AG09309 (cell line): ENCODE data around the gene WDR91.
A peak's percentile ranks its signal among the peaks of the same experiment; 100 is the strongest.

Source experiments
- DNase-seq: peaks from one replicate; pipeline ENCODE4 v3.0.0-alpha.2; 2010; ENCODE audit warnings: low read depth
- H3K4me3 ChIP-seq: 2 replicates; pipeline ENCODE4 v1.5.1; 2011; ENCODE audit warnings: mild to moderate bottlenecking, low read depth, low read length, moderate library complexity; ENCODE audit not compliant: control insufficient read depth
- CTCF ChIP-seq: IDR thresholded peaks from 2 replicates; pipeline ENCODE4 v1.5.1; 2011; ENCODE audit warnings: mild to moderate bottlenecking, low read depth, low read length, inconsistent platforms; ENCODE audit not compliant: insufficient read depth, control insufficient read depth; ENCODE audit errors: missing control alignments

The WDR91 gene

DNA sequence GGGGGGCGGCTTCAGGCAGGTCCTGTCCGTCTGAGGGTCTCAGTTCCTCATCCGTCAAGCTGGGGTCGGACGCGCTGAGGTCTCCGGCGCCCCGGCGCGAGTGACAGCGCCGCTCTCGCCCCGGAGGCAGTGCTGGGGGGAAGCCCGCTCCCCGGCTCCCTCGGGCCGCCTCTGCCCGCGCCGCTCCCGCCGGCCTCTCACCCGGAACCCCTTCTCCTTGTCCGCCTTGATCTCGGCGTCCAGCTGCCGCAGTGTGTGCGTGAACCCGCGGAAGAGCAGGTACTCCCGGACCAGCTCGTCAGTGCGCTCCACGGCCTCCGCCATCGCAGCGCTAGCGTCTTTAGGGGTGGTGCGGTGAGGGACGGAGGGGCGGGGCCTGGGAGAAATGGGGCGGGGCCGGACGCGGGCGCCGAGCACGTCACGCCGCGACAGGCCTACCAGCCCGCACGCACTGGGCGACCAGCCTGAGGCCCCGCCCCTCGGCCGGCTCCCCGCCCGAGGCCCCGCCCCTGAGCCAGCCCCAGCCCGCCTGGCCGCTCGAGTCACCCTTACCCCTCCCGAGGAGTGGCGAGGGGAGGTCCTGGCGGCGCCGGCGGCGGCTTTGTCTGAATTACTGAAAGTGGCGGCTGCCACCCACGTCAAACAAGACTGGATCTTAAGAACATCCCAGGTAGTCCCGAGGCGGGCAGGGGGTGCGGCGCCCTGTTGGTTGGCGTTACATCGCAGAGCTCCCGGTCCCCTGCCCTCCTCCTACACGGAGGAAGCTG, at the start of gene WDR91:
WDR91 (minus strand) TSS at position 348 of the 767 bp plus-strand sequence; CDS start at position 324, 24 bp downstream.
- TF ChIP-seq CTCF: no peak
- H3K4me3 ChIP-seq: peak within 1 kb of the TSS; percentile 90
- DNase-seq: peak; percentile 31

DNA sequence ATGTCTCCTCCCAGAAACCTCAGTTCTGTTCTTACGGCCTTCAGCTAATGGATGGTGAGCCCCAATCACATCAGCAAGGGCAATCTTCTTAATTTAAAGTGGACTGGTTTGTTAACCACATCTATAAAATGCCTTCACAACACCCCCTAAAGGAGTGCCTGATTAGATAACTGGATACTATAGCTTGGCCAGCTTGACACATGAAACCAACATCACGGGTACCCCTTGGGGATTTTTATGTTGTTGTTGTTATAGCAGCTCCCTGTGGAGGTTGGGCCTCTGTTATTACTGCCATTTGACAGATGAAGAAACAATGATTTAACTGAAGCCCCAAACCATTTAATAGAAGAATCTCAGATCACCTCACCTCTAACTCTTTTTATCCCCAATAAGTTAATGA, 49.1 kb upstream of the WDR91 start:
- no peak for TF ChIP-seq CTCF
- H3K4me3 ChIP-seq: no peak overlapping the region
- DNase-seq: no peak

- no peak for TF ChIP-seq CTCF
- H3K4me3 ChIP-seq: no peak overlapping the region
- no peak for DNase-seq
Measured at GRCh38 chr7:135259702-135260101, 48.4 kb upstream of the WDR91 start.

GRCh38 chr7:135258585-135258984, 47.3 kb upstream of the WDR91 start:
- H3K4me3 ChIP-seq: no peak overlapping the region
- DNase-seq: no peak
- no peak for TF ChIP-seq CTCF

GRCh38 chr7:135257790-135258189, 46.5 kb upstream of the WDR91 start:
- no peak for TF ChIP-seq CTCF
- no peak for DNase-seq
- no peak overlapping the region for H3K4me3 ChIP-seq

DNA sequence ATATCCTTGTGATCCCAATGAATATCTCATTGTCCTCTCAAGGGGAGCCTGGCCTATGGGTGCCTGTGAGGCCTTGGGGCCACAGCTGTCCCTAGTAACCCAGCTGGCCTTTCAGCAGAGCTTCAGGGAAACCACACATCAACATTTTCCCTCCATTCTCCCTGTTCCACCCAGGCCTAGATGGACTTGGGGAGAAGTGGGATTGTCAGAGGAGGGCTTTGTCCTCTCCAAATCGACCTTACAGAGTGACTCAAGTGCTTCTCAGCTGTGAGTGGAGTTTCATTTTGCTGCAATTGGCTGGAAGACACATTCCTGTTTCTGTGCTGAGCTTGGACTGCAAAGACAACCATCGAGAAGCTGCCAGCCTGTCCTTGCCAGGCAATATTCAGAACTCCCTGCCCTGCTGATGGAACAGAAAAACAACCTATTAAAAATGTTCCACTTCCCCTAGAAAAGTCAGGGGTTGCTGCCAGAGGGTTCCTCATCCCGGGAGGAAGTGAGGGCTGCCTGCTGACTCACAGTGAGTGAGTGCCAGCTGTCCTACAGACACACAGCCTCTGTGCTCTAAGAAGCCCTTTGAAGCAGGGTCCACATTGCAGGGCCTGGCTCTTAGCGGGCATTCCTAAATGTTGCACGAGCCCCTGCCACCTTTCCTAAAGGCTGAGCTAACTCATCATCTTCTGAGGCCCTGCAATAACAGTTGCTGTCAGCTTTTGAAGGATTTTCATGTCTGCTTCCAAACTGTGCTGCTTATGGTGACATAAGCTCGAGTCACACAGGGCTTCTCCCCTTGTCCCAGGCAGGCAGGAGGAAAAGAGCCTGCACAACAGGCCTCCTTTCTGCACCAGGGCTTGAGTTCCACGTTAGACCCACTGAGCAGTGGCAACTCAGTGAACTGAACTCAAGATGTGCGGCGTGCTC, 42.8 kb upstream of the WDR91 start:
- H3K4me3 ChIP-seq: no peak overlapping the region
- no peak for TF ChIP-seq CTCF
- peak; percentile 25 for DNase-seq
